GM19025 (cell line): Measurements from ENCODE around the gene DPYSL4.

Experiments
- ATAC-seq: cut with Tn5 transposase; IDR thresholded peaks from one replicate; pipeline ENCODE4 v1.9.1; 2021; ENCODE audit warnings: mild to moderate bottlenecking, low read depth, moderate library complexity; ENCODE audit not compliant: unreplicated experiment

Gene DPYSL4

DNA sequence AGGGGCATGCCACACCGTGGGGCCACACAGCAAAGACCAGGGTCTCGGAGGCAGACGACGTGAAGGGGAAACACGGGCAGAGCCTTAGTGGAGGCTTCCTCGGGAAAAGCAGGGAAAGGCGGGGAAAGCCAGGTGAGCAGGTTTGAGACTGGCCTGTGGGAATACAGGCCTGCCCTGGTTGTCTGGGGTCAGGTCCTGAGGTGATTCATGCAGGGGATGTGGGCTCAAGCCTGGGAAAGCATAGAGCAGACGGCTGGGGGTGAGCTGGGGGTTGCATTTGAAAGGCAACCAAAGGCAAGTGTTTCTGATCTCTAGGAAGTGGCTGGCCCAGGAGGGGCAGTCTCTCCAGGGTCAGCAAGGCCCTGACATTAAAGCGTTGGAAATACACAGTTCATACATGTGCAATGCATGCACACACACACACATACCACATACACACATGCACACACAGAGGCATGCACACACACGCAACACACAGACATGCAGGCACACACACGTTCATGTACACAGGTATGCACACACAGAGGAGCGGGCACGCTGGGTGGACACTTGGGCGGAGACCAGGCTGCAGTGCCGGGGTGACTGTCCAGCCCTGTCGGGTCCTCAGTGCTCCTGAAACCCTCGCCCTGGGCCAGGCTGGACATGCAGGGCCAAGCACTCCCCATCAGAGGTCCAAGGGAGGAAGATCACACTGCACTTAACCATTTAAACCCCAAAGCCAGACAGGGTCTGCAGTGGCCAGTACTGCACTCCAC is 51.8 kb downstream of the DPYSL4 start:
- no peak for ATAC-seq

DNA sequence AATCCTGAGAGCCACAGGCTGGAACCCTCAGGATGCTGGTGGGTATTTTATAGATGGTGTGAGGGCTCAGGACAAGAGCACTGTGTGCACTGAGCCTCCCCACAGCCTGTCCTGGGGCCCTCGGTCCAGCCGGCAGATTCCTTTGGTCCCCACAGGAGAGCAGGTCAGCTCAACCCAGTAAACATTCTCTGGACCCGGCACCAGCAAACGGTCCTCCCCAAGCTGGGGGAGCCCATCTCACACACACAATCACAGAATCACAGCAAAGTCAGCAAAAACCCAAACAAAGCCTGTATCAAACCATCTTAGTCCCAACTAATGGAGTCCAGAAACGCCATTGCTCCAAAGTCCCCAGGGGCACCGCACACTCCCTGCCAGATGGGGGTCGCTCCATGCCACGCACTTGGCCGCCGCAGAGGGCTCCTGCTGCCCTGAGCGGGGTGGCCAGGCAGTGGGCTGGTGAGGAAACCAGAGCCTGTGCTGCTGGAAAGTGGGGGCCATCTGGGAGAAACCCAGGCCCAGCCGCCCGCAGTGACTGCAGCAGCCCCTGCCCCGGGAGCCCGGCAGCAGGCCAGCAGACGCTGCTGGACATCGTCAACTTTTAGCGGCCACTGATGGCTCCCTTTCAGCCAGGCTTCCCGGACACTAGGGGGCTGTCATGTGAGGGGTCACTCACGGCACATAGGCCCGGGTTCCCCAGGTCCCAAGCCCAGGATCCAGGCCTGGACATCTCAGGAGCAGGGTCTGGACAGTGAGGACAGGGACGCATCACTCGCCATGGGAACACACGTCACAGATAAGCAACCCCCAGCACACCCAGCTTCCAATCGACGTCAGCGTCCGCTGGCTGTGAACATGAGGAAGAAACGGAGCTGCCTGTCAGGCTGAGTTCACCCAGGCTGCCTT is 52.6 kb downstream of the DPYSL4 start:
- ATAC-seq: no peak

DNA sequence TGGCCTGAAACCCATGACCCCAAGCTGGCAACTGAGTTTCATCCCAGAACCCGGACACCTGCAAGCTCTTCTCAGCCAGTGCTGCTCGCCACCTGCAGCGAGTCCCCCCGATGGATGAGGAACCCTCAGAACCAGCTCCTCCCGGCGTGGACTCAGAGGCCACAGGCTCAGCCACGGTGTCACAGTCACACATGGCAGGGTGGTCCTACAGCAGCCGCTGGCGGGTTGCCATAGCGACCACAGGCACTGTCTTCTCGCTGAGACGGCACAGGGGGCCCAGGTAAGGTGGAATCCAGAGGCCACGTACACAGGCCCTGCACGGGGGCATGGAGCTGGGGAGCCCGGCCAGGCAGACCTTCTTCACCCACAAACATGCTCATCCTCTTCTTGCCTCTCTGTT is 53.4 kb downstream of the DPYSL4 start:
- no peak for ATAC-seq

DNA sequence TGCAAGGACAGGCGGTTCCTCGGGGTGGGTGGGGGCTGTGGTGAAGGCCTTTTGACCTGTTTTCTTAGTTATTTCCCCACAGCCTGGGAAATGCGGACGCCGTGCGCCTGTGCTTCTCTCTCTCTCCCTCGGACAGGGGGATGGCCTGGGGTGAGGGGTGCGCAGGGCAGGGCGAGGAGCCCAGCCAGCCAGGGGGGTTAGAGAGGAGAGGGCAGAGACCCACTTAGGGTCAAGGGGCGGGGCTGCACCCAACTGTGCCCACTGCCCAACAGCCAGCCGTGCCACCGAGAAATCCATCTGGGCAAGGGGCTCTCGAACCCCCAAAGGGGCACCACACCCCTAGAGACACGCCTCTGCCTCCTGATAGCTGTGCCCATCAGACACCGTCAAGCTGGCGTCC is 53.8 kb downstream of the DPYSL4 start:
- no peak for ATAC-seq

DNA sequence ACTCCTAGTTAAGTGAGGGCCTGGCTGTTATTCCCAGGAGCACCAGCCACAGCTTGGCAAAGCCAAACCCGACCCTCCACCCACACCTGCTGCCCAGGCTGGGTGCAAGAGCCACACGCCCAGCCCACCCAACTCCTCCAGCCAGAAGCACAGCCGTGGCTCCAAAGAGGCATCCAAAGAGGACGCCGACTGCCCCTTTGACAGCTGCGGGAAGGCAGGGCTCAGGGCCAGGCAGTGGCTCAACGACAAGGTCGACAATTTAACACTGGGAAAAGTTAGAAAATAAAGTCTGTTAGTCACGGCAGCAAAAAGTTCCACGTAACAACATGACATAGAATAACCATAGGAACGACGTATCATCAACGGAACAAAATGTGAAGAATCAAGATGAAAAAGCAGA is 54.3 kb downstream of the DPYSL4 start:
- ATAC-seq: no peak

DNA sequence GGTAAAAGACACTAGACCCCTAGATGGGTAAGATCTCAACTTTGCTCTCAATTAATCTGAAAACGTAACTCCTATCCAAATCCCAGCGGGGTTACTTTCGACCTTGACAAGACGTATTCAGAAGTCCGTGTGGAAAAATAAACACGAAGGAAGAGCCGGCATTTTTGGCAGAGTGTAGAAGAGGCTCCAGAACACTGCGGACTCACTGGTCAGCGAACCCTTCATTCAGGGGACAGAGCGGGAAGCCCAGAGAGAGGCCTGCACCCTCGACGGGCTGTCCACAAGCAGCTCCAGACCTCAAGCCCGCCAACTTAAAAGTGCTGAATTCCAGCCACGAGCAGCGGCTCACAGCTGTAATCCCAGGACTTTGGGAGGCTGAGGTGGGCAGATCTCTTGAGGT is 54.7 kb downstream of the DPYSL4 start:
- ATAC-seq: no peak

DNA sequence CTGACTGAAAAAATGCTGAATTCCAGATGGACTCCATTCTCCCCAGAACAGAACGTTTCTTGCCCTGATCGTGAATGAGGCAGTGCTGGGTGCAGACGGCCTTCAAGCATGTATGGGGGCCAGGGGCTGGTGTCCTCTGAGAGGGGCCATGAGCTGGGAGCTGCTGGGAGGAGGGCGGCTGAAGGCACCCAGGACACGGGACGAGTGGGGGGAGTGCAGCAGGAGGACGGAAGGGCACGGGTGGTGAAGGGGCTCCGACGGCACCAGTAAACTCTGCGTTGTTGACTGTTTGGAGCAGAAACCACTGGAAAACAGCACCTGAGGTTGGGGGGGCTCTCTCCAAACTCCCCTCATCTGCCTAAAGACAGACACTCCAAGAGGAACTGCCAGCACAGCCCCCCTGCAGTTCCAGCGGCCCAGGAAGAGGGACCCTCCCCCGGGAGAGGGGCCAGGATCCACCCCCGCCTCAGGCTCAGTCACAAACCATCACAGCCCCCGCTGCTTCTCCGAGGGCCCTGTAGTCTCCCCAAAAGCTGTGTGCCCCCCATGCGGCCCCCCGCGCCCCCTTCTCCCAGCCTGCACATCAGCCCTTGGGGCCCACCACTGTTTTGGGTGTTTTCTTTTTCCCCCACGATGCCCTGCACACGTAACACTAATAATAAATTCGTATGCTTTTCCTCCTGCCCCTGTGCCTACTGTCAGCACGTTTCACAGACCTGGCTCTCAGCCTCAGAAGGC is 55.5 kb downstream of the DPYSL4 start:
- ATAC-seq: no peak

DNA sequence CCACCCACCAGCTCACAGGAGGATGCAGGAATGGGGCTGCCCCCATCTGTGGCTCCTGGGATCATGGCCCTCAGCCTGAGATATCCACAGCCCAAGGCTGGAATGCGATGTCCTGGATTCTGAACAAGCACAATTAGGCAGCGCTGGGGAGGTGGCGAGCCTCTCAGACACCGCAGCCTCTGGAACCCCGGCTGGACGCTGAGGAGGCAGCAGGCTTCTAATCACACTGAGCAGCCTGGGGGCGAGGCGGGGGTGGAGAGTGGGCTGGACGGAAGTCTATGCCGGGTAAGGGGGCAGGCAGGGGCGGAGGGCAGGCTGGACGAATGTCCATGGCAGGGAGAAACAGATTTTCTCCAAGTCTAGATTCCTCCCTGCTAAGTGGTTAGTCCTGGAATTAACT is 56.4 kb downstream of the DPYSL4 start:
- ATAC-seq: no peak

DNA sequence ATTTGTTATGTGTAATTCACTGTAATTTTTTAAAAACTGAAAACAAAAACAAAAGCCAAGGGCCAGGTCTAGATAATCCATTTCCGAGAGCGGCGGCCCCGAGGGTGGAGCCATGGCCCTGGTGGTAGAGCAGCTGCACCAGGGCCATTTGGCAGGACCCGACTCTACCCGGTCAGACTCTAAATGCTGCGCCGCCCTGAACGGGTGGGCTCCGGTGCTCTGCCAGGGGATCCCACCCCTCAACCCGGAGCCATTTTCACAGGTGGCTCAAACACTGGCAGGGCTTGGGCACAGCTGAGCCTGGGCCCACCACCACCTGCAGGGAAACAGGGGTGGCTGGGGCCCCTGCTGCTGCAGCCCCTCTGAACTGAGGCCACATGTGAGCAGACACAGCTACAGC is 56.9 kb downstream of the DPYSL4 start:
- no peak for ATAC-seq

DNA sequence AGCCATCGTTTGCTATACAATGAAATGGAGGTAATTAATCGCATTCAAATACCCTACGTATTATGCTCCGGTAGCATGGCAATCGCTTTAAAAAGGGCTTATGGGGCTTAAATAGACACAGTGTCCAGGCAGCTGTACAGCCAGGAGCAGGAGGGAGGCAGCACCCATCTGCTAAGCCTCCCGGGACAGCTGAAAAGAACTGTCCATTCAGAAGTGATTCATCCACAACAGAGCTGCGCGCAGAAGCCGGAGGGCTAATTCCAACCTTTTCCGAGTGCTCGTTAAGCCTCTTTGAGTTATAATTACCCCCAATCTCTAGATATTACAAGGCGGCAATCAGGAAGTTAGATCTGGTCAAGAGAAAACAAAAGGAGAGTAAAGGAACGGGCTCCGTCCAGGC is 58.3 kb downstream of the DPYSL4 start:
- ATAC-seq: no peak

DNA sequence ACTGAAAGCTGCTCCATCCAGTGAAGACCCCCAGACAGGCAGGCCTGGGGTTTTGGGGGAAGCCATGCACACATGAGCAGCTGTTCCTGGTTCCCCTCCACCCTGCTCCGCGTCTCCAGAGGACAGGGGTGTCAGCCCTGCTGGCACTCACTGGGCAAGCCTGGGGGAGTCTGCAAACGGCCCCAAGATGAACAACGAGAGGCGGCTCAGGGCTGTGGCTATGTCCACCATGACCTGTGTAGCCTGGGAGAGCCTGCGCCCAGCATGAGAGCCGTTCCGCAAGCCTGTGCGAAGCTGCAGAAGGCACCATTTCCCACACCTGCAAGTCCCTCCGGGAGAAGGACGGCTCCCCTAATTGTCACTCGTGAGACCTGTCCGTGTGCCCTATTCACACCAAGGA is 59.5 kb downstream of the DPYSL4 start:
- no peak for ATAC-seq

DNA sequence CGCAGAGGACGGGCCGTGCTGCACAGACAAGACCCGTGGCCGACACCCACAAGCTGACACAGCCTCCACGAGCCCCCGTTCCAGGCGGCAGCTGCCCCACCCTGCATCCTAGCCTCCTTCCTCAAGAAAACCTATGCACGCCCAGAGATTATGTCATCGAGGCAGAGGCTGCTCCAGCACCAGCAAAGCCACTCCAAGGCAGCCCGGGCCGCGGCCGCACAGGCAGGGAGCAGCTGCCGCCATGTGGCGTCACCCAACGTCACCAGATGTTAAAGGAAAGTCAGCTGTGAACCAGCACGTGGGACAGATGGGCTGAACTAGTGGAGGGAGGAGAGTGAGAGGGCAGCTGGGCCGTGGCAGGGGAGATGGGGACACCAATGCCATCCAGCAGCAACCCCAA is 61.2 kb downstream of the DPYSL4 start:
- ATAC-seq: no peak

DNA sequence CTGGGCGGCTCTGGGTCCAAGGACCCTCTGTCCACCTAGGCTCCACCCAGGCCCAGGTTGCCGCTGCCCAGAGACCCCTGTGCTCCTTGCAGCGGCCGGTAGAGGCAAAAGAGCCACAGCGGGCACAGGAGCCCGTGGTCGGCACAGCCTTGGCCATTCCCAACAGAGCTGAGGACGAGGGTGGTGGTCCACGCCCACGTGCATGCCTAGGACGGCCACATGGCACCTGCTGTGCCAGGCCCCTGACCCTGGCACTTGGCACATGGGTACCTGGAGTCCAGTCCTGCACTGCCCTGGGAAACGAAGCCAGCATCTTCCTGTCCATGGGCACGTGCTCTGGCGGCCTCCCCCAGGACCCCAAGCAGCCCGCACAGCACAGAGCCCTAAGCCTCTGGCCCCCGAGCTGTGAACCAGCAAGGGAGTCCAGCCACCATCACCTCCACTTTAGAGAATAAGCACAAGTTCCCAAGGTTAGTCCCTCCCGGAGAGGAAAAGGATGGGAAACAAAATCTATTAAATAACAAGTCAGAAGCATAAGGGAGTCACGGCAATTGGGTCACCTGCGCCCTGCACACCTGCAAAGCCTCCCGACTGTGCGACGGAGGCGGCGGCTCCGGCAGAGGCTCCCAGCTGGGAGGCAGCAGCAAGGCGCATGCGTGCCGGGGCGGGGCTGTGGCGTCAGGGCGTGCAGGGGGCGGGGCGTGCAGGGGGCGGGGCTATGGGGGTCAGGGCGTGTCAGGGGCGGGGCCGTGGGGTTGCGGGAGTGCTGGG is 61.9 kb downstream of the DPYSL4 start:
- ATAC-seq: no peak

DNA sequence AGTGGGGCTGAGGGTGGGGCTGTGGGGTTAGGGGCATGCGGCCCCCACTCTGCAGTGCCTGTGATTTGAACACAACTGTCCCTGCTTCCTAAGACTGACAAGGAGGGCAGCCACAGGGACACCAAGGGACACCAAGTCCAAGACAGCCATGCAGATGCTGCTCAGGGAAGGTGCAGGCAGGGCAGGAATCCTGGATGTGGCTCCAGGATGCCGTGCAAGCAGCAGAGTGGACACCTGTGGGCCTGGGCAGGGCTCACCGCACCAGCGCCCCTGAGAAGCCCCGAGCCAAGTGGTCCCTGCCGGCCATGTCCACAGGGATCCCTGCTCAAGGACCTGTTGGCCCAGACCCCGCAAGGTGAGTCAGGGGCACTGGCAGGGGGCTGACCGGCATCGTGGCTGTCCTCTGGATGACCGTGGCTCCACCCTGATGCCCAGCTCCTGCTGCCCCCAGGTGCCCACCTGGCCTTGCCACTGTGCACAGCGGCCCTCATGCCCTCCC is 62.5 kb downstream of the DPYSL4 start:
- ATAC-seq: no peak

DNA sequence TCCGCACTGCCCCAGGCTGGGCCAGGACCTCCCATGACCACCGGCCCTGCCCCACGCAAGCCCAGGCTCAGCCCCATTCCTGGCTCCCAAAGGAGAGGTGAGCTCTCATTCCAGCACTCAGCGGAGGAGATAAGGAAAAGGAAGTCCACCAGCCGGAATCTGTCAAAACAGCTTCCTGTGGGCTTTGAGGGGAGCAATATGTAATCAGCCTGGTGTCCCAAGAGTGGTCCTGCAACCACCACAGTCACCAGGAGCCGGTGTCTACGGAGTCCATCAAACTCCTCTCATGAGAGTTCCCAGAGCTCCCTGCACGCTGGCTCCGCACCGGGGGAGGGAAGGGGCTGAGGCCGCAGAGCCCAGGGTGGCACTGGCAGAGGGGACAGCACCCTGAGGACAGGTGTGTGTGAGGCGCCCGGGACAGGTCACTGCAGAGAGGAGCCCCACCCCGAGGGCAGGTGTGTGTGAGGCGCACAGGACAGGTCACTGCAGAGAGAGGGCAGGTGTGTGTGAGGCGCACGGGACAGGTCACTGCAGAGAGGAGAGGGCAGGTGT is 63.2 kb downstream of the DPYSL4 start:
- no peak for ATAC-seq

DNA sequence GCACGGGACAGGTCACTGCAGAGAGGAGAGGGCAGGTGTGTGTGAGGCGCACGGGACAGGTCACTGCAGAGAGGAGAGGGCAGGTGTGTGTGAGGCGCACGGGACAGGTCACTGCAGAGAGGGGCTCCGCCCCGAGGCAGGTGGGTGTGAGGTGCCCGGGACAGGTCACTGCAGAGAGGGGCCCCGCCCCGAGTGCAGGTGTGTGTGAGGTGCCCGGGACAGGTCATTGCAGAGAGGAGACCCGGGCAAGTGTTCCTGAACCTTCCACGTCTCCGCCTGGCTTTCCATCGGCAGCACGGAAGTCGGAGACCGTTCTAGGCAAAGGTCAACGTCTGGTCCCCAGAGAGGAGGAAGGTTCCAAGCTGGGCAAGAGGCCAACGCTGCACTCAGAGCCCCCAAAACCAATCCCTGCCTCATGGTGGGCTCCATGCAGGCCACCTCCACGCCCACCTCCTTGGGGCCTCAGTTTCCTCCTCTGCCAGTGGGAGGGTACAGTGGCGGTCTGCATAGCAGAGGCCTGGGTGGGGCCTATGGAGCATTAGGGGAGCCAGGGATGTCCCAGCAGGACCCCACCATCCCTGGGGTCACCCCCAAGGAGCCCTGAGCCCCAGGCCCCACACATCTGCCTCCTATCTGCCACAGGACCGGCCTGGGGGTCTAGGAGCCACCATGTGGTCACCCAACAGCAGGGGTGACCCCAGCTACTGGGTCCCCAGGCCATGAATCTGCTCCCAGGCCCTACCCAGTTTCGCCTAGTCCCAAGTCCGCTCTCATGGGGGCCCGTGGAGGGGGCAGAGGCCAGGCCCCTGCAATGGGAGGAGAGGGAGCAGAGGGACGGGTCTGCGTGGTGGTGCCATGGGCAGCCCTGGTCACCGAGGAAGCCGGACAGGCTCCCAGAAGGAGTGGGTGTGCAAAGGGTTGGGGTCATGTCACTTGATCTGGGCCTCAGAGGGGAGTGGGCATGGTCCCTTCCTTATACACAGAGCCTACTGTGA is 64.0 kb downstream of the DPYSL4 start:
- no peak for ATAC-seq

DNA sequence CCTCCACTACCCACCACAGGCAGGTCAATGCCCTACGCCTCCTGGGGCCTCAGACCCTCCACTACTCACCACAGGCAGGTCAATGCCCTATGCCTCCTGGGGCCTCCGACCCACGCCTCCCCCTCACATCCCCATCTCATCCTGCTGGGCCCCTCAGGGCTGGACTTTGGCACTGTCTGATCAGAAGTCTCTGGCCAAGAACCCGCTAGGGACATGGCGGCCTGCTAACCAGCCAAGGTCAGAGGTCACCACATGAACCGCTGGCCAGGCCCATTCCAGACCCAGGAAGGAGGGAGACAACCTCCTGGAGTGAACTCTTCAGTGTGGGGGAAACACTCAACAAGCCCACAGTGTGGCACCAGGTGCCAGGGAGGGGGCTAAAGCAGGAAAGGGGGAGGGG is 65.2 kb downstream of the DPYSL4 start:
- no peak for ATAC-seq

DNA sequence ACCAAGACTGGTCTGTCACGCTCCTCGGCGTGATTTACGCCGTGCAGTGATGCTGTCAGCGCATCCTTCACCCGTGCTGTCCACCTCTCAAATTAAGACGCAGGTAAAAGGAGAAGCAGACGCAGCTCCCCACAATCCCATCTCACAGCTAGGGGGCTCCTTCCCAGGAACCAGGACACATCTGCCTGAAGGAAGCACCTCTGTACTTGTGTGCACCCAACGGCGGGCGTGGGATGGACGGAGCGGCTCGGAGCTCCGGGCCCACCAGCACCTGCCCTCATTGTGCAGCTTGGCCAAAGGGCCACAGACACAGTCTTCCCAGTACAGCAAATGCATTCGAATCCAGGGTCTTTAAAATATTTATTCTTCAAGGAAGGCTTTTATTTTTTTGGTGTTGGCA is 65.7 kb downstream of the DPYSL4 start:
- no peak for ATAC-seq
